ENCODE measurements around the gene ABL1.

The ABL1 gene

GRCh38 chr9:130924448-130924788, 89.4 kb downstream of the ABL1 start:
- Histone ChIP-seq H4K20me1 (ENCODE audit: insufficient read depth, low read length) (no peaks in the 10 kb centered on the region), H3K79me2 (ENCODE audit: low read length) (no peaks in the 10 kb centered on the region), H3K4me2 (ENCODE audit: low read depth, low read length) (no peak overlapping the region), H3K36me3 (replicated peaks; ENCODE audit: insufficient read depth, low read length) (no peaks in the 10 kb centered on the region), H3K9me3 (replicated peaks; ENCODE audit: insufficient read depth, low read length) (no peaks in the 10 kb centered on the region), H3K4me1 (ENCODE audit: low read length) (no peaks in the 10 kb centered on the region), H3K4me3 (ENCODE audit: low read length) (no peak overlapping the region), H3K27ac (ENCODE audit: low read length) (no peak overlapping the region), H2AFZ (ENCODE audit: low read length) (no peak overlapping the region), H3K27me3 (replicated peaks; ENCODE audit: insufficient read depth, low read length) (peaks cover 99% of the 10 kb centered on the region), H3K9me2 (replicated peaks; ENCODE audit: insufficient read depth, low read length) (no peaks in the 10 kb centered on the region), H3K9ac (ENCODE audit: low read length) (no peak overlapping the region), H3F3A (ENCODE audit: insufficient read depth, low read length) (no peaks in the 10 kb centered on the region)
- TF ChIP-seq EZH2phosphoT487 (IDR thresholded peaks at IDR 0.05; ENCODE audit: low read length) (no peak), CTCF (IDR thresholded peaks at IDR 0.05; ENCODE audit: low read length) (no peak), EZH2 (optimal IDR thresholded peaks at IDR 0.05; ENCODE audit: low read depth, low read length) (no peak)
- no peak for DNase-seq

GRCh38 chr9:130925050-130925678, 90.1 kb downstream of the ABL1 start:
- Histone ChIP-seq H3K4me2 (ENCODE audit: low read depth, low read length) (no peak overlapping the region), H3K4me1 (ENCODE audit: low read length) (no peaks in the 10 kb centered on the region), H3K27me3 (replicated peaks; ENCODE audit: insufficient read depth, low read length) (peaks cover 99% of the 10 kb centered on the region), H3K9me3 (replicated peaks; ENCODE audit: insufficient read depth, low read length) (no peaks in the 10 kb centered on the region), H3K36me3 (replicated peaks; ENCODE audit: insufficient read depth, low read length) (no peaks in the 10 kb centered on the region), H4K20me1 (ENCODE audit: insufficient read depth, low read length) (no peaks in the 10 kb centered on the region), H3K27ac (ENCODE audit: low read length) (no peak overlapping the region), H3K79me2 (ENCODE audit: low read length) (no peaks in the 10 kb centered on the region), H3K9ac (ENCODE audit: low read length) (no peak overlapping the region), H2AFZ (ENCODE audit: low read length) (no peak overlapping the region), H3F3A (ENCODE audit: insufficient read depth, low read length) (no peaks in the 10 kb centered on the region), H3K4me3 (ENCODE audit: low read length) (no peak overlapping the region), H3K9me2 (replicated peaks; ENCODE audit: insufficient read depth, low read length) (no peaks in the 10 kb centered on the region)
- TF ChIP-seq EZH2phosphoT487 (IDR thresholded peaks at IDR 0.05; ENCODE audit: low read length), result no peak
- no peak for TF ChIP-seq CTCF (IDR thresholded peaks at IDR 0.05; ENCODE audit: low read length)
- TF ChIP-seq EZH2 (optimal IDR thresholded peaks at IDR 0.05; ENCODE audit: low read depth, low read length), result no peak
- no peak for DNase-seq

GRCh38 chr9:130927338-130927737, 92.3 kb downstream of the ABL1 start:
- Histone ChIP-seq H3K36me3 (replicated peaks; ENCODE audit: insufficient read depth, low read length) (no peaks in the 10 kb centered on the region), H3K4me2 (ENCODE audit: low read depth, low read length) (no peak overlapping the region), H3K9me2 (replicated peaks; ENCODE audit: insufficient read depth, low read length) (no peaks in the 10 kb centered on the region), H3K4me1 (ENCODE audit: low read length) (no peaks in the 10 kb centered on the region), H3F3A (ENCODE audit: insufficient read depth, low read length) (no peaks in the 10 kb centered on the region), H3K27ac (ENCODE audit: low read length) (no peak overlapping the region), H3K27me3 (replicated peaks; ENCODE audit: insufficient read depth, low read length) (peaks cover 99% of the 10 kb centered on the region), H4K20me1 (ENCODE audit: insufficient read depth, low read length) (no peaks in the 10 kb centered on the region), H3K9ac (ENCODE audit: low read length) (no peak overlapping the region), H3K4me3 (ENCODE audit: low read length) (no peak overlapping the region), H3K9me3 (replicated peaks; ENCODE audit: insufficient read depth, low read length) (no peaks in the 10 kb centered on the region), H3K79me2 (ENCODE audit: low read length) (no peaks in the 10 kb centered on the region), H2AFZ (ENCODE audit: low read length) (no peak overlapping the region)
- no peak for DNase-seq
- no peak for TF ChIP-seq CTCF (IDR thresholded peaks at IDR 0.05; ENCODE audit: low read length)
- no peak for TF ChIP-seq EZH2 (optimal IDR thresholded peaks at IDR 0.05; ENCODE audit: low read depth, low read length)
- no peak for TF ChIP-seq EZH2phosphoT487 (IDR thresholded peaks at IDR 0.05; ENCODE audit: low read length)
